Measurements from ENCODE around the gene TSNAXIP1. TPM values are rescaled to one million over a fixed set of nuclear protein-coding genes. Genes with fewer than 3 reads are reported as not detected.

Gene TSNAXIP1
- total RNA-seq, 1 donor from 2014 or later, result under 0.01 TPM

GRCh38 chr16:67841198-67841815 is 34.6 kb downstream of the TSNAXIP1 start:
- TF ChIP-seq CTCF (IDR thresholded peaks at IDR 0.05; ENCODE audit: insufficient read depth, low read length, severe bottlenecking), result no peak
- FAIRE-seq (no peak), DNase-seq (ENCODE audit: low read depth) (no peak)
- H3K4me3 ChIP-seq (ENCODE audit: low read depth, low read length), result peak overlapping the region; percentile 75
- H3K36me3 ChIP-seq (ENCODE audit: control insufficient read depth, insufficient read depth, low read length), result peaks cover 3% of the 10 kb centered on the region
- H3K27me3 ChIP-seq (ENCODE audit: control insufficient read depth, insufficient read depth, low read length), result no peaks in the 10 kb centered on the region

GRCh38 chr16:67841816-67842508 is 35.3 kb downstream of the TSNAXIP1 start, which contains the start of gene THAP11:
Gene THAP11 (plus strand): TSS chr16:67842320. CDS start chr16:67842555, 235 bp downstream.
- peak; percentile 93 for TF ChIP-seq CTCF (IDR thresholded peaks at IDR 0.05; ENCODE audit: insufficient read depth, low read length, severe bottlenecking)
- Histone ChIP-seq H3K36me3 (ENCODE audit: control insufficient read depth, insufficient read depth, low read length) (peaks cover 3% of the 10 kb centered on the region), H3K4me3 (ENCODE audit: low read depth, low read length) (peak within 1 kb of the TSS; percentile 75), H3K27me3 (ENCODE audit: control insufficient read depth, insufficient read depth, low read length) (no peaks in the 10 kb centered on the region)
- peak; percentile 83 for DNase-seq (ENCODE audit: low read depth)
- no peak for FAIRE-seq

GRCh38 chr16:67842509-67843342 is 36.0 kb downstream of the TSNAXIP1 start:
- H3K36me3 ChIP-seq (ENCODE audit: control insufficient read depth, insufficient read depth, low read length), result peaks cover 3% of the 10 kb centered on the region
- no peaks in the 10 kb centered on the region for H3K27me3 ChIP-seq (ENCODE audit: control insufficient read depth, insufficient read depth, low read length)
- FAIRE-seq, result no peak
- H3K4me3 ChIP-seq (ENCODE audit: low read depth, low read length), result peak overlapping the region; percentile 75
- TF ChIP-seq CTCF (IDR thresholded peaks at IDR 0.05; ENCODE audit: insufficient read depth, low read length, severe bottlenecking), result peak; percentile 50
- no peak for DNase-seq (ENCODE audit: low read depth)

- DNase-seq (ENCODE audit: low read depth), result no peak
- Histone ChIP-seq H3K36me3 (ENCODE audit: control insufficient read depth, insufficient read depth, low read length) (peaks cover 3% of the 10 kb centered on the region), H3K27me3 (ENCODE audit: control insufficient read depth, insufficient read depth, low read length) (no peaks in the 10 kb centered on the region), H3K4me3 (ENCODE audit: low read depth, low read length) (peak overlapping the region; percentile 75)
- FAIRE-seq, result no peak
- TF ChIP-seq CTCF (IDR thresholded peaks at IDR 0.05; ENCODE audit: insufficient read depth, low read length, severe bottlenecking), result no peak
These were observed 36.7 kb downstream of the TSNAXIP1 start for GRCh38 chr16:67843343-67843765.

GRCh38 chr16:67844497-67844896 is 37.8 kb downstream of the TSNAXIP1 start:
- peak; percentile 16 for TF ChIP-seq CTCF (IDR thresholded peaks at IDR 0.05; ENCODE audit: insufficient read depth, low read length, severe bottlenecking)
- peaks cover 3% of the 10 kb centered on the region for H3K36me3 ChIP-seq (ENCODE audit: control insufficient read depth, insufficient read depth, low read length)
- peak; percentile 69 for DNase-seq (ENCODE audit: low read depth)
- H3K27me3 ChIP-seq (ENCODE audit: control insufficient read depth, insufficient read depth, low read length), result no peaks in the 10 kb centered on the region
- FAIRE-seq, result no peak
- no peak overlapping the region for H3K4me3 ChIP-seq (ENCODE audit: low read depth, low read length)

Data from bronchial epithelial cell (primary cell).